Measurements from ENCODE around the gene PLAAT4. TPM values are rescaled to one million over a fixed set of nuclear protein-coding genes. Genes with fewer than 3 reads are reported as not detected.

Gene PLAAT4
- total RNA-seq, 1 experiment from 2014 or later, result 0.52 TPM

DNA sequence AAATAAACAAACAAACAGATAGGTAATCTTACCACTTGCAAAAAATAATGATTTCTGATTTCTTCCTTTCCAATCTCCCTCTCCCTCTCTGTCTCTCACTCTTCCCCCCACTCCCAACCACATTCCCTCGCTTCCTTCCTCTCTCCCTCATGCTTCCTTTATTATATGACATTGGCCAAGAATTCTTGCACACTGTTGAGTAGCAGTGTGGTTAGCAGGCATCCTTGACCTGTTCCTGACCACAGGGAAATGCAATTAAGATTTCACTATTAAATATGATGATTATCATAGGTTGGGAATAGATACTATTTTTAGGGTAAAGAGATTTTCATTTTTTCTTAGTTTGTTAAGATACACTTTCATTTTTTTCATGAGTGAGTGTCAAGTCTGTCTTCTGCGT is 14.7 kb upstream of the PLAAT4 start:
- ATAC-seq (no peak), DNase-seq (ENCODE audit: low read depth, low spot score) (no peak)
- Histone ChIP-seq H3K4me1 (ENCODE audit: control insufficient read depth in 1 of 2, insufficient read depth in 2 of 2, low read length in 2 of 2) (no peaks in the 10 kb centered on the region), H3K27me3 (ENCODE audit: insufficient read depth, low read length) (no peaks in the 10 kb centered on the region), H3K4me3 (replicated peaks in 1 of 2; ENCODE audit: low read depth in 1 of 2, low read length in 2 of 2) (no peak overlapping the region), H3K27ac (ENCODE audit: low read depth, low read length) (no peak overlapping the region), H3K9me3 (ENCODE audit: control insufficient read depth in 1 of 2, insufficient read depth in 1 of 2, low read depth in 1 of 2, low read length in 2 of 2) (no peaks in the 10 kb centered on the region), H3K9me2 (ENCODE audit: insufficient read depth) (no peaks in the 10 kb centered on the region), H3K9ac (ENCODE audit: low read length) (no peak overlapping the region), H3K79me2 (ENCODE audit: insufficient read depth, low read length) (no peaks in the 10 kb centered on the region), H3K4me2 (ENCODE audit: low read length) (no peak overlapping the region), H3K36me3 (ENCODE audit: control insufficient read depth in 1 of 2, insufficient read depth in 2 of 2, low read length in 2 of 2) (no peaks in the 10 kb centered on the region), H4K20me1 (ENCODE audit: insufficient read depth) (no peaks in the 10 kb centered on the region), H2AFZ (ENCODE audit: low read depth, low read length, poor library complexity, severe bottlenecking) (no peak overlapping the region)
- ChIA-PET RAD21 (ENCODE audit: low non-redundant PET in 1 of 2, low total read pairs in 2 of 2, uncharacterized antibody in 2 of 2, unreplicated experiment in 2 of 2) (no interaction called here), POLR2A (no interaction called here), CTCF (no interaction called here)
- BruUV-seq (replicated peaks), result no TSS peak
- TF ChIP-seq, protein P1, sequence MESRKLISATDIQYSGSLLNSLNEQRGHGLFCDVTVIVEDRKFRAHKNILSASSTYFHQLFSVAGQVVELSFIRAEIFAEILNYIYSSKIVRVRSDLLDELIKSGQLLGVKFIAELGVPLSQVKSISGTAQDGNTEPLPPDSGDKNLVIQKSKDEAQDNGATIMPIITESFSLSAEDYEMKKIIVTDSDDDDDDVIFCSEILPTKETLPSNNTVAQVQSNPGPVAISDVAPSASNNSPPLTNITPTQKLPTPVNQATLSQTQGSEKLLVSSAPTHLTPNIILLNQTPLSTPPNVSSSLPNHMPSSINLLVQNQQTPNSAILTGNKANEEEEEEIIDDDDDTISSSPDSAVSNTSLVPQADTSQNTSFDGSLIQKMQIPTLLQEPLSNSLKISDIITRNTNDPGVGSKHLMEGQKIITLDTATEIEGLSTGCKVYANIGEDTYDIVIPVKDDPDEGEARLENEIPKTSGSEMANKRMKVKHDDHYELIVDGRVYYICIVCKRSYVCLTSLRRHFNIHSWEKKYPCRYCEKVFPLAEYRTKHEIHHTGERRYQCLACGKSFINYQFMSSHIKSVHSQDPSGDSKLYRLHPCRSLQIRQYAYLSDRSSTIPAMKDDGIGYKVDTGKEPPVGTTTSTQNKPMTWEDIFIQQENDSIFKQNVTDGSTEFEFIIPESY (IDR thresholded peaks at IDR 0.05; ENCODE audit: extremely low read depth, insufficient replicate concordance, low read length), result no peak
- no peak for TF ChIP-seq TCF7L2 (IDR thresholded peaks at IDR 0.05; ENCODE audit: borderline replicate concordance, extremely low read depth, insufficient read depth, insufficient read length)
- intact Hi-C loops (cut with micrococcal nuclease), result no loop called here

DNA sequence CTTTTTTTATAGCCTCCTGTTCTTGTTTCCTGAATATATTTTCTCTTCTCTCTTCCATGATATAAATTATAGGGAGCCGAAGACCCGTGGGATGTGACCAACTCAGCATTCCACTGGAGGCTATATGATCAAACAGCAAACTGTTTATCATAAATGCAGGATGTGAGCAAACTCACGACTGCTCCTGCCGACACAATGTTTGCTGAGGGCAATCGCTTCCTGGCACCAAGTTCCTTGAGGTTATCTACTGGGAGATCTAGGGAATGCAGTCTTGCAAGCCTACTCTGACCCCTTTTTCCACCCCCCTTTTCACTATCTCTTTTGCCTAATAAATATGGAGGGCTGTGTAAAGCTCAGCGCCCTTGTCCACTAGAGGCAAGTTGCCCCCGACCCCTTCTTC is 13.5 kb upstream of the PLAAT4 start:
- POLR2A ChIA-PET, result no interaction called here
- Histone ChIP-seq H2AFZ (ENCODE audit: low read depth, low read length, poor library complexity, severe bottlenecking) (no peak overlapping the region), H3K27ac (ENCODE audit: low read depth, low read length) (no peak overlapping the region), H3K9me3 (ENCODE audit: control insufficient read depth in 1 of 2, insufficient read depth in 1 of 2, low read depth in 1 of 2, low read length in 2 of 2) (no peaks in the 10 kb centered on the region), H3K36me3 (ENCODE audit: control insufficient read depth in 1 of 2, insufficient read depth in 2 of 2, low read length in 2 of 2) (no peaks in the 10 kb centered on the region), H3K4me3 (replicated peaks in 1 of 2; ENCODE audit: low read depth in 1 of 2, low read length in 2 of 2) (no peak overlapping the region), H3K9me2 (ENCODE audit: insufficient read depth) (no peaks in the 10 kb centered on the region), H3K27me3 (ENCODE audit: insufficient read depth, low read length) (no peaks in the 10 kb centered on the region), H3K9ac (ENCODE audit: low read length) (no peak overlapping the region), H3K79me2 (ENCODE audit: insufficient read depth, low read length) (no peaks in the 10 kb centered on the region), H3K4me2 (ENCODE audit: low read length) (no peak overlapping the region), H3K4me1 (ENCODE audit: control insufficient read depth in 1 of 2, insufficient read depth in 2 of 2, low read length in 2 of 2) (no peaks in the 10 kb centered on the region), H4K20me1 (ENCODE audit: insufficient read depth) (no peaks in the 10 kb centered on the region)
- BruUV-seq (replicated peaks), result no TSS peak
- intact Hi-C loops (cut with micrococcal nuclease), result no loop called here
- no peak for TF ChIP-seq FOSL1 (IDR thresholded peaks at IDR 0.05; ENCODE audit: low read depth)
- no peak for TF ChIP-seq SP1 (IDR thresholded peaks at IDR 0.05; ENCODE audit: low read depth)
- TF ChIP-seq, protein P2, sequence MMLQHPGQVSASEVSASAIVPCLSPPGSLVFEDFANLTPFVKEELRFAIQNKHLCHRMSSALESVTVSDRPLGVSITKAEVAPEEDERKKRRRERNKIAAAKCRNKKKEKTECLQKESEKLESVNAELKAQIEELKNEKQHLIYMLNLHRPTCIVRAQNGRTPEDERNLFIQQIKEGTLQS (IDR thresholded peaks at IDR 0.05), result no peak
- TF ChIP-seq RAD21 (IDR thresholded peaks at IDR 0.05; ENCODE audit: low read depth), result no peak
- no peak for TF ChIP-seq CEBPB (IDR thresholded peaks at IDR 0.05; ENCODE audit: low read depth)
- TF ChIP-seq, protein P3, sequence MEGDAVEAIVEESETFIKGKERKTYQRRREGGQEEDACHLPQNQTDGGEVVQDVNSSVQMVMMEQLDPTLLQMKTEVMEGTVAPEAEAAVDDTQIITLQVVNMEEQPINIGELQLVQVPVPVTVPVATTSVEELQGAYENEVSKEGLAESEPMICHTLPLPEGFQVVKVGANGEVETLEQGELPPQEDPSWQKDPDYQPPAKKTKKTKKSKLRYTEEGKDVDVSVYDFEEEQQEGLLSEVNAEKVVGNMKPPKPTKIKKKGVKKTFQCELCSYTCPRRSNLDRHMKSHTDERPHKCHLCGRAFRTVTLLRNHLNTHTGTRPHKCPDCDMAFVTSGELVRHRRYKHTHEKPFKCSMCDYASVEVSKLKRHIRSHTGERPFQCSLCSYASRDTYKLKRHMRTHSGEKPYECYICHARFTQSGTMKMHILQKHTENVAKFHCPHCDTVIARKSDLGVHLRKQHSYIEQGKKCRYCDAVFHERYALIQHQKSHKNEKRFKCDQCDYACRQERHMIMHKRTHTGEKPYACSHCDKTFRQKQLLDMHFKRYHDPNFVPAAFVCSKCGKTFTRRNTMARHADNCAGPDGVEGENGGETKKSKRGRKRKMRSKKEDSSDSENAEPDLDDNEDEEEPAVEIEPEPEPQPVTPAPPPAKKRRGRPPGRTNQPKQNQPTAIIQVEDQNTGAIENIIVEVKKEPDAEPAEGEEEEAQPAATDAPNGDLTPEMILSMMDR (IDR thresholded peaks at IDR 0.05 in 2 of 3, conservative IDR thresholded peaks at IDR 0.05 in 1 of 3; ENCODE audit: borderline replicate concordance in 1 of 3, insufficient read depth in 1 of 3, low read depth in 2 of 3, low read length in 2 of 3), result no peak
- TF ChIP-seq ZNF274 (IDR thresholded peaks at IDR 0.05; ENCODE audit: low read depth, low read length), result no peak
- no peak for TF ChIP-seq POLR2AphosphoS5 (IDR thresholded peaks at IDR 0.05; ENCODE audit: low read depth, low read length)
- CTCF ChIA-PET, result interaction anchor here (0.6 kb wide), 1 partner anchor 22 kb away, joined by 3 read pairs; no protein-coding TSS in a partner anchor
- ATAC-seq (no peak), DNase-seq (ENCODE audit: low read depth, low spot score) (no peak)
- RAD21 ChIA-PET (ENCODE audit: low non-redundant PET in 1 of 2, low total read pairs in 2 of 2, uncharacterized antibody in 2 of 2, unreplicated experiment in 2 of 2), result no interaction called here
